DMS114 treated with DMSO at 0.1 percent for 48 hours (cell line): Measurements from ENCODE around the gene DNAJC17.

Source experiments
- DNase-seq: peaks from one replicate; lab custom pipeline; 2025; ENCODE audit not compliant: unreplicated experiment; lab: John Stamatoyannopoulos, UW

DNAJC17 gene

DNA sequence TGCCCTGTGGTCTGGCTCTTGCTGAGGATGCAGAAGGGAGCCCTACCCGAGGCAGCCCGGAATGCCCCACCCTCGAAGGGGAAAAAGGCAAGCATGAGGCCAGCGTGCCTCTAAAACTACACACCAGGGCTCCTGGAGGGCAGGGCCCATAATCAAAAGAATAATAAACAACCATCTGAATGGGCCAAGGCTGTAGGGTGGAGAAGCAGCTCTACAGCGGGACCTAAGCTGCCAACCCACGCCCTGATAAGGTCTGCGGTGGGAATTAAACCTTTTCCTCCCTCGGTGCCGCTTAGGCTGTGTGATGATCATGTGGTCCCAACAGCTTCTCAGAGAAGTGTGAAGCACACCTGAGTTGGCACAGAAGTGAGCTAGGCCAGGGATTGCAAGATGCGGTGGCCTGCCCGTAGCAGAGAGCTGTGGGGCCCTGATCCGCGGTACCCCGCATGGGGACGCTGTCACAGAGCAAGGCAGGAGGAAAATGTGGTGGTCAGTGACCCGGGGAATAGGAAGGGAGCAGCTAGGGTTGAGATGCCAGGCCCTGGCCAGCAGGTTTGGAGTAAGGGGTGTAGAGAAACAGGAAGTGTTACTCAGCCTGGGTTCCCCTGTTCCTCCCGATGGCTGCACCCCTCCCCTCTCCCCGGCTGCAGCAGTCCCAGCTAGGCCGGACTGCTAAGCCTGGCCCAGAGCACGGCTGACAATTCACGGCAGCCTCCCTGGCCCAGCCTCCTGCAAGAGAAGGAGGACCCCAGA lies 38.6 kb downstream of the DNAJC17 start:
- DNase-seq = no peak

DNA sequence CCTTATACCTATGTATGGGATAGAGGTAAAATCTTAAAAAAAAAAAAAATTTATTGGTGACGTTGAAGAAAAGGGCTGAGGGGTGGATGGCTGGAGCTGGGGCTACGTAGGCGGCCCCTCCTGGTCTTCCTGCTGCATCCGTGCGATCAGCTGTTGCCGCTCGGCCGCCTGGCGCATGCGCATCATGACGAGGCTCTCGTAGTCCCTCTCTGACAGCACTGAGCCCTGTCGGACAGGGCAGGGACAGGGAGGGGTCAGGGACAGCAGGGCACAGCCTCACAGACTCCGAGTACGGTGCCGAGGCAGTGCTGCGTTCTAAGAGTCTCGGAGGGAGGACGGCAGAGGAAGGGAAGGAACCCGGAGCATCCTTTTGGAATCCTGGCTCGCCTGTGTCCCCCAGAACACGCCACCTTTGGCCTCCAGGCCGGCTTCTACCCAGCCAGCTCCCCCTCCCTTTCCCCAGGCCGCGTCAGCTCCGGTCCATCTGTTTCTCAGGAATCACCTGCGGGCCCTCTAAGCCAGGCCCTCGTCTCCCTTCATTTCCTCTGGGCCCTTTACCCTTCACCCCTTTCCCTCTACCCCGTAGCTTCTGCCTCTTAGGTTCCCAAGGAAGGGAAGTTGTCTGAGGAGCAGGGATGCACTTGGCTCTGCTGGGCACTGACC lies 39.3 kb downstream of the DNAJC17 start:
- DNase-seq = no peak

DNA sequence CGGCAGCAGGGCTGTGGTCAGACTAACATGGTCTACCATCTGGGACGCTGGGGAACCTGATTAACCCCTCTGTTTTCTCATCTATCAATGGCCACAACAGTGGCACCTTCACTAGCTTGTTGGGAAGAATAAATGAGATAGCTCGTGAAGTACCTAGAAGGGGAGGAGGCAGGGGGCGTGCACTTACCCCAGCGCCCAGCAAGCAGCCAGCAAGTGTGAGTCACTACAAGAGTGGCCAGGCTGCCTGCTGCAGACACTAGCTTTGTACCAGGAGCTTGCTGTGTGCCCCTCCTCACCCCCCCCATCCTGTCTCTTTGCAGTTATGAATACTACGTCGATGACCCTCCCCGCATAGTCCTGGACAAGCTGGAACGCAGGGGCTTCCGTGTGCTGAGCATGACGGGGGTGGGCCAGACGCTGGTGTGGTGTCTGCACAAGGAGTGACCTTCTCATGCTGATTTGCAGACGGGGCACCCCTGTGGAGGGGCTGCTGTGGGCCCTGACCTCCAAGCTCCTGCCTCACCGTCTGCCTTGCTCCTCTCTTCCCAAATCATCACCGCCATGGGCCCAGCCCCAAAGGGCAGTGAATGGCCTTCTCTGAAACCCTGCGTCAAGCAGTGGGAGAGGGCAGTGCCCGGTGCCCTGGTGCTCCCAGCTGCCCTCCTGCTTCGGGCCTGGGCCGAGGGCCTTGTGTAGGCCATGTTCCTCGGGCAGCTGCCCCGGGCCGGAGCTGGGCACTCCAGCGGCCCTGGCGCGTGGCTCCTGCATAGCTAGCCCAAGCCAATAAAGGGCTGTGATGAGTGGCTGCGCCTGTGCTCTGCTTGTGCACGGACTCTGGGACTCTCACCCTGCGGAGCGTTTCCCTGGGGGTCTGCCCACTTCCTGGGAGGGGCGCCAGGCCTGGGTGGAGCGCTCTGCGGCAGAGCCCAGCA lies 40.1 kb downstream of the DNAJC17 start:
- no peak for DNase-seq

DNA sequence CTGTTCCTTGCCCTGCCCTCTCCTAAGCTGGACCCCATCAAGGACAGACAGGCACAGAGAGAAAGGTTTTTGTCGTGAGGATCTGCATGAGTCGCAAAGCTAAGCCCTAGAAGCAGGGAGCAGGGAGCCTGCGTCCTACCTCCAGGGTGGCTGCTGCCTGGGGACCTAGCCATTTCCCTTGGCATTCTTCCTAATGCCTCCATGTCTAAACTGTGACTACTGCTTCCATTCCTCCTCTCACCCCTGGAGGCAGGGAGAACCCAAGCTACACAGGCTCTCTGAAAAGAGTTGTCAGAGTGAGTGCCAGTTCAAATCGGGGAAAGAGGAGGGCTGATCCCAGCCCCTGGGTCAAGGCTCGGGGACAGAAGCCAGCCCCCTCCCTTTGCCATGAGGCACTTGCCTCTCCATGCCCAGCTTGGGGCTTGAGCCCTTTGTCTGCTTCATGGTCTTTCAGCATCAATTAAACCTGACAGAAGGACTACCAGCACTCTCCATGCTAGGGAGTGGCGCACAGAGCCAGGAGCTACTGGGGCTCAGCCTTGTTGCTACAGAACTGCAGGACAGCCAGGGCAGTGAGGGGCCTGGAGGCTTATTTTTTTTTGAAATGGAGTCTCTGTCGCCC lies 41.0 kb downstream of the DNAJC17 start:
- DNase-seq = no peak

DNA sequence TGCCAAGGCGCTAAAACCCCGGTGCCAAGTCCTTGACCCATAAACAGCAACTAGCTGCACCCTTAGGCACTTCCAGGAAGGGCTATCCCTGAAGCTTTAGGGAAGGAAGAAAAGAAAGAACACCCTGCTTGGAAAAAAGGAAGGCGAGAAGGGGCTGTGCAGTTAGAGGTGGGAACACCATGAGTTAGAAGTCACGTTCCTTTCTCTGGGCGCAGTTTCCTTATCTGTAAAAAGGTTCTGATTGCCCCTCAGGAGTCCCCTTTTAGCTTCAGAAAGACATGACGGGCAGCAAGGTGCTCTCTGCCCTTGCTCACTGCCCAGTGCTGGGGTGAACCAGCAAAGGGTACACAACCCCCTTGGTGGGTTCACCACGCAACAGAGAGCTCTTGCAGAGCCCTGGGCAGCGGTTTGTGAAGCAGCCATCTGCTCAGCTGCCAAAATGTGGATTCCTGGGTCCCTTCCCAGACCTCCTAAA lies 42.6 kb downstream of the DNAJC17 start:
- no peak for DNase-seq

GRCh38 chr15:40763801-40764628 lies 43.3 kb downstream of the DNAJC17 start, which contains the start of gene GCHFR:
Gene GCHFR (plus strand): TSS chr15:40764068. CDS start chr15:40764181, 113 bp downstream.
- DNase-seq = peak; percentile 66

DNA sequence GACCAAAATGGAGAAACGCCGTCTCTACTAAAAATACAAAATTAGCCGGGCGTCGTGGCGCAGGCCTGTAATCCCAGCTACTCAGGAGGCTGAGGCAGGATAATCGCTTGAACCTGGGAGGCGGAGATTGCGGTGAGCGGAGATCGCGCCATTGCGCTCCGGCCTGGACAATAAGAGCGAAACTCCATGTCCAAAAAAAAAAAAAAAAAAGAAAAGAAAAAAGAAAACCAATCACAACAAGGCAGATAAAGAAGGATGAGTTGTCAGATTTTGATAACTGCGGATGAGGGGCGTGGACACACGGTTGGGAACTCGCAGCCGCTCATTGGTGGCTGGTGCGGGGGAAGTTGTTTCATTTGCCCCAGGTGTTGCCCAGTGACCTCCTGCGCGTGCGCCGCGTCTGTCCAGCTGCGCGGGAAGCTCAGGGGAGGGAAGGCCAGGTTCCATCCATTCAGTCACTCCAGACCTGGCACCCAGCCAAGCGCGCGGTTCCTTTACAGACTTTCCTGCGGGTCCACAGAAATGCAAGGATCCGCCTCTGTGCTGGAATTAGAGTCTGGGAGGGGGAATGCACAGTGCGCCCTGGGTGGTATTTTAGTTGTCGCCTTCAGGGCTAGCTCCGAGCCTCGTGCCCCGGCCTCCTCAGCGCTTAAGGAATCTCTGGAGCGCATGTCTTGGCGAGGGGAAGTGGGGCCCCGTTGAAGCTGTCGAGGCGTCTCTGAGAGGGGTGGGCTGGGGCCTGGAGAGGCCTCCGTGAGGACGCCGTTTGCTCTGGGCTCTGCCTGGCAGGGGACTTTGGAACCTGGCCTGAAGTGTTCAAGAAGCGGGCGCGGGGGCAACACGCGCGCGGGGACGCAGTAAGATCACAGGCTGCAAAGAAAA lies 44.1 kb downstream of the DNAJC17 start:
- no peak for DNase-seq

- no peak for DNase-seq
Measured at GRCh38 chr15:40759961-40760360, 47.3 kb downstream of the DNAJC17 start.

- no peak for DNase-seq
Measured at GRCh38 chr15:40756938-40757337, 50.3 kb downstream of the DNAJC17 start.

DNA sequence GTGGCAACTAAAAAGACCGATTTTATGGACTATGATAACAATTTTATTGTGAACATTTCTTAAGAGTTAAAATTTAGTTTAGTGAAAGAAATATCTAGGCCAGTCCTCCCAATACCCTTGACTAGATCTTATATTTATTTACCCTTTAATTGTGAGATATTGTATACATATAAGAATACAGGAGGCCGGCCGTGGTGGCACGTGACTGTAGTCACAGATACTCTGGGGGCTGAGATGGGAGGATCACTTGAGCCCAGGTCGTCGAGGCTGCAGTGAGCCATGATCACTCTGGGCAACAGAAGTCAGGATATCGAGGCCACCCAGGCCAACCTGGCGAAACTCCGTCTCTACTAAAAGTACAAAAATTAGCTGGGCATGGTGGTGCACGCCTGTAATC lies 51.5 kb downstream of the DNAJC17 start:
- DNase-seq = peak; percentile 14

GRCh38 chr15:40754883-40755811 lies 52.1 kb downstream of the DNAJC17 start, which contains the start of gene RMDN3:
Gene RMDN3 (minus strand): TSS chr15:40755254. CDS start chr15:40754783, 471 bp downstream.
- peak; percentile 88 for DNase-seq

- DNase-seq = no peak
Measured at GRCh38 chr15:40754574-40754882, 52.7 kb downstream of the DNAJC17 start.

DNA sequence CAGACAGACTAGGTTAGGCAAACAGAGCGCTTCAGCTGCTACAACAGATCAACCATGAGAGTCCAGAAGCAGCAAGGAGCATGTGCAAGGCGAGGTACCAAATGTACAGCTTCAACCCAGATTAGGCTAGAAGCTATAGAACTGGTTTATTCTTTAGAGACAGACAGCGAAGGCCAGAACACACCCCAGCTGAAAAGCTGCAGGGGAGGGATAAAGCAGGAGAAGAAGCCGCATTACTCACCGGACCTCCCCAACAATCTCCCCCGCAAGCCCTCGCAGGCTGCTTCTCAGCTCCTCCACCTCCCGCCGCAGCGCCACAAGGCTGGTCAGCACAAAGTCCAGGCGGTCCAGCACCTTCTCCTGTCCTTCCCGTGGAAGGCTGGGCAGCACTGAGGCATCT lies 55.5 kb downstream of the DNAJC17 start:
- no peak for DNase-seq

DNA sequence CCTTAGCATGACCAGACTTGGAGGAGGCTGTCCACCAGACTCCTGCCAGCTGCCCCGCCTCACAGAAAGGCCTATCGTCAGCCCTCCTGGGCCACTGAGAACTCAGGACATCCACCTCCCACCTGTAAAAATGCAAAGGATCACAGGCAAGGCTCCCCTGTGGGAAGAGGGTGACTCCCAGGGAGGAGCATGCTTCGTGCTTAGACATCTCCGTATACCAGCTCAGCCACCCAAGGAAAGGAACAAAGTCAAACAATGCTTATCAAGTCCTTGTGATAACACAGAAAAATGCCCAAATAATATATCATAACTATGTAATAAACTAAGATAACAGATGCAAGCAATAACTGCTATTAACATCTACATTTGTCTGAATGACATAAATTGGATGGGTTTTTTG lies 56.4 kb downstream of the DNAJC17 start:
- no peak for DNase-seq

- DNase-seq = no peak
Measured at GRCh38 chr15:40749151-40749630, 58.1 kb downstream of the DNAJC17 start.

DNA sequence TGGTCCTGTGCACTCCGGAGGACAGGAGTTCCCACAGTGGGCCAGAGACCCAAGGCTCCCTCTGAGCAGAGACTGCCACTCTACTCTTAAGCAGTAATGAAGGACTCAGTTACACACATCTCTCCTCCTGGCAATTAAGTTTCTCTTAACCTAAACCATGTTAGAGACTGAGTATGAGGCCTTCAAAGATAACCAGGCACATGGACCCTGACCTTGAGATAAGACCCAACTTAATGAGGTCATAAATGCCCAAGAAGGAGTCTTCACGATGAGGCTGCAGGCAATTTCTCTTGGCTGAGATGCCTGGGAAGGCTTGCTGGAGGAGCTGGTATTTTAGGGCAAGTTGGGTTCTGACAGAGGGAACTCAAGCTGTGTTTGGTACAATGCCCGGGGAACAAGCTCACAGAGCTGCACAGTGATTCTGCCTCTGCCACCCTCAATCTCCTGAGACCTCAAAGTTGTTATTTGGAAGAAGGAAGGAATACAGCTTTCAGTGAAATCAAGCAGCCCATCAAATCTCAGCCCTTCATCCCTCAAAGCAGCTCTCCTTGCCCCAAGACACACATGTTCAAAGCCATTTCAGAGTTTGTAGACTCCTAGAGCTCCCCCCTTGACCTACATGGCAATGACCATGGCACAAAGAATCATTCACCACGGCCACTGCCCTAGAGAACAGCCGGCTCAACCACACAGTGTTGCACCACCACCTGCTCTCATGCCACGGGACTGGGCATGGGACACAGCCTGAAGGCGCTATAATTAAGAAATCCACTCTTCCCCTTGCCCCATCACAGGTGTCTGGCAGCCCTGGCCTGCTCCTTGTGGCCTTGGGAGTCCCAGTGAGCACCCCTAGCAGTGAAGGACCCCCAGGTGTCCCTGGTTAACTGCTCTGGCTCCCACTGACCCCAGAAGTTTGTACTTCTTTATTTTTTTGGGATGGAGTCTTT lies 59.3 kb downstream of the DNAJC17 start:
- no peak for DNase-seq

DNA sequence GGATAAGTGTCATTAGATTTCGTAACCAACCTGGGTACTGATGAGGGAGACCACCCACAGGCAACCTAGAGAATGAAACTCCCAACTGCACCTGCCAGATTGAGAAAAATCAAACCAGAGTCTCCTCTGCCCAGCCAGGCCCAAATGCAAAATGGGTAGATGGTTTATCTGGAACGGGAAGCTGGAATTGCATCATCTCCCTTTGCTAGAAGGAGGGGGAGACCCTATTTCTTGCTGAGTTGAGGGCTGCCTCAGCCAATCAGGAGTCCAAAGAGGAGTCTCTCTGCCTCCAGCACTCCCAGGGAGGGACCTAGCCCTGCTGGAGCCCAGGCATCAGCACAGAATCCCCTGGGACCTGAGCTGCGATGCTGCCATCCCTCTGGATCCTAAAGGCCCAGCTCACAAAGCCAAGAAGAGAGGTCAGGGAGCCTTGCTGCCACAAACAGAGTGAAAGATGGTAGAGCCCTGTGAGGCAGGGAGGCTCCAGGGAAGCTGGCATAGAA lies 60.3 kb downstream of the DNAJC17 start:
- no peak for DNase-seq
